GM12878 (cell line): Measurements from ENCODE around the gene CCN5.

ENCODE experiments used
- CUX1 ChIP-seq: IDR thresholded peaks from 2 replicates; pipeline ENCODE4 v1.6.1; 2012; ENCODE audit warnings: improper control_type of control experiment, low read depth, low read length; ENCODE audit not compliant: insufficient replicate concordance
- GABPA ChIP-seq: IDR thresholded peaks from 2 replicates; pipeline ENCODE4 v1.6.1; 2014; ENCODE audit warnings: antibody characterized with exemption, low read depth, mild to moderate bottlenecking, inconsistent platforms
- HDAC2 ChIP-seq: fragments of 200-600 bp; sonication (generic); IDR thresholded peaks from 2 replicates; pipeline ENCODE4 v1.6.1; 2017
- JUND ChIP-seq: IDR thresholded peaks from 2 replicates; pipeline ENCODE4 v1.6.1; 2012; ENCODE audit warnings: low read depth, mild to moderate bottlenecking, low read length, improper control_type of control experiment, moderate library complexity
- KDM1A ChIP-seq: fragments of 200-600 bp; sonication (generic); IDR thresholded peaks from 2 replicates; pipeline ENCODE4 v1.6.1; 2016; ENCODE audit warnings: borderline replicate concordance
- POLR2AphosphoS5 ChIP-seq: IDR thresholded peaks from 2 replicates; pipeline ENCODE4 v1.6.1; 2011; ENCODE audit warnings: mild to moderate bottlenecking, low read length, inconsistent platforms
- RAD21 ChIP-seq: IDR thresholded peaks from 2 replicates; pipeline ENCODE4 v1.6.1; 2011; ENCODE audit warnings: mild to moderate bottlenecking, low read depth, low read length, moderate library complexity; ENCODE audit not compliant: insufficient read depth
- RB1 ChIP-seq: fragments of 450-650 bp; formaldehyde crosslinking; IDR thresholded peaks from 2 replicates; pipeline ENCODE4 v1.6.1; 2017; ENCODE audit warnings: mild to moderate bottlenecking, borderline replicate concordance
- TAF1 ChIP-seq: IDR thresholded peaks from 2 replicates; pipeline ENCODE4 v1.6.1; 2011; ENCODE audit warnings: mild to moderate bottlenecking, low read depth, low read length, borderline replicate concordance
- TF ChIP-seq, protein P1 (sequence below), 3 experiments: IDR thresholded peaks in 2 of 3; conservative IDR thresholded peaks in 1 of 3; 2 replicates each; pipeline ENCODE4 v1.5.1; 2011; ENCODE audit warnings: low read depth in 3 of 3, low read length in 3 of 3, mild to moderate bottlenecking in 3 of 3, control low read depth in 2 of 3, moderate library complexity in 2 of 3, inconsistent platforms in 1 of 3, mixed read lengths in 1 of 3; ENCODE audit not compliant: control insufficient read depth in 2 of 3, insufficient read depth in 1 of 3; ENCODE audit errors: extremely low read depth in 1 of 3

DNA sequence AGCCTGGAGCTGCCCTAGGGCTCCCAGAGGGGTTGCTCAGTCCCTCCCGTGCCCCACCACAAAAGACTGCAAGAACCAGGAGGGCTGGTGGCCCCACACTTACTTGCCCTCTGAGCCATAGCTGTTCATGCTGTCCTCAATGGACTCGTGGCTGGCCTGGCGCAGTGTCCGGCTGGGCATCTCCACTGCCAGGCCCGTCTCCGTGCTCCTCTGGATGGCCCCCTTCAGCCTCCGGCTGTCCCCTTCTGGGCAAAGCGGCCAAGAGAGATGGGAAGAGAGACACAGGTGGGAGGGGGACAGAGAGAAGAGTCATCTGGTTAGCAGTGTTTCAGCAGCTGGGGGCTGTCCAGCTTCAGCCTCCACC, 56.0 kb downstream of the CCN5 start:
- TF ChIP-seq, protein P1, sequence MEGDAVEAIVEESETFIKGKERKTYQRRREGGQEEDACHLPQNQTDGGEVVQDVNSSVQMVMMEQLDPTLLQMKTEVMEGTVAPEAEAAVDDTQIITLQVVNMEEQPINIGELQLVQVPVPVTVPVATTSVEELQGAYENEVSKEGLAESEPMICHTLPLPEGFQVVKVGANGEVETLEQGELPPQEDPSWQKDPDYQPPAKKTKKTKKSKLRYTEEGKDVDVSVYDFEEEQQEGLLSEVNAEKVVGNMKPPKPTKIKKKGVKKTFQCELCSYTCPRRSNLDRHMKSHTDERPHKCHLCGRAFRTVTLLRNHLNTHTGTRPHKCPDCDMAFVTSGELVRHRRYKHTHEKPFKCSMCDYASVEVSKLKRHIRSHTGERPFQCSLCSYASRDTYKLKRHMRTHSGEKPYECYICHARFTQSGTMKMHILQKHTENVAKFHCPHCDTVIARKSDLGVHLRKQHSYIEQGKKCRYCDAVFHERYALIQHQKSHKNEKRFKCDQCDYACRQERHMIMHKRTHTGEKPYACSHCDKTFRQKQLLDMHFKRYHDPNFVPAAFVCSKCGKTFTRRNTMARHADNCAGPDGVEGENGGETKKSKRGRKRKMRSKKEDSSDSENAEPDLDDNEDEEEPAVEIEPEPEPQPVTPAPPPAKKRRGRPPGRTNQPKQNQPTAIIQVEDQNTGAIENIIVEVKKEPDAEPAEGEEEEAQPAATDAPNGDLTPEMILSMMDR (IDR thresholded peaks at IDR 0.05 in 2 of 3, conservative IDR thresholded peaks at IDR 0.05 in 1 of 3; ENCODE audit: control insufficient read depth in 2 of 3, extremely low read depth in 1 of 3, insufficient read depth in 1 of 3, low read depth in 3 of 3, low read length in 3 of 3), result no peak
- TF ChIP-seq KDM1A (no peak), TAF1 (no peak), GABPA (no peak), POLR2AphosphoS5 (no peak), JUND (no peak), CUX1 (no peak), RB1 (no peak), HDAC2 (no peak), RAD21 (no peak)
